GM10248 (cell line): Measurements from ENCODE around the gene AMZ1.

Experiments
- CTCF ChIA-PET: fragments of 300-600 bp; sonication (Branson Sonifier 250); formaldehyde crosslinking; extraction: SDS; loops from one replicate; lab custom pipeline; 2021; ENCODE audit warnings: antibody characterized with exemption; lab: Yijun Ruan, JAX
- POLR2A ChIA-PET: fragments of 350-650 bp; sonication (Branson Sonifier 250); formaldehyde crosslinking; extraction: SDS; loops from one replicate; lab custom pipeline; 2020; ENCODE audit warnings: antibody characterized with exemption; lab: Yijun Ruan, JAX
- DNase-seq: peaks from one replicate; pipeline ENCODE4 v3.0.0; 2012; ENCODE audit errors: extremely low spot score
- CTCF ChIP-seq: IDR thresholded peaks from 2 replicates; pipeline ENCODE4 v1.5.1; 2012; ENCODE audit warnings: mild to moderate bottlenecking, low read depth; ENCODE audit errors: extremely low read depth, missing control alignments, control extremely low read depth

The AMZ1 gene

GRCh38 chr7:2715341-2716231, 27.6 kb downstream of the AMZ1 start:
- TF ChIP-seq CTCF: no peak
- POLR2A ChIA-PET: no interaction called here
- no peak for DNase-seq
- CTCF ChIA-PET: interaction anchor here (0.9 to 8.1 kb wide), 8 partner anchors 10 to 149 kb away, joined by 3 to 56 read pairs (median 4); partner anchors contain the start of gene AMZ1

GRCh38 chr7:2716488-2716887, 28.5 kb downstream of the AMZ1 start:
- POLR2A ChIA-PET: no interaction called here
- TF ChIP-seq CTCF: no peak
- CTCF ChIA-PET: interaction anchor here (0.9 to 8.1 kb wide), 8 partner anchors 8 to 148 kb away, joined by 3 to 56 read pairs (median 4); partner anchors contain the start of gene AMZ1
- no peak for DNase-seq

- ChIA-PET CTCF (interaction anchor here (0.9 to 8.1 kb wide), 4 partner anchors 8 to 148 kb away, joined by 3 to 56 read pairs (median 10); partner anchors contain the start of gene AMZ1), POLR2A (no interaction called here)
- no peak for TF ChIP-seq CTCF
- no peak for DNase-seq
Measured at GRCh38 chr7:2716906-2717292, 28.9 kb downstream of the AMZ1 start.

GRCh38 chr7:2717293-2718261, 29.6 kb downstream of the AMZ1 start:
- no peak for DNase-seq

GRCh38 chr7:2718296-2718965, 30.4 kb downstream of the AMZ1 start:
- DNase-seq: no peak
- ChIA-PET CTCF (interaction anchor here (0.8 to 8.1 kb wide), 9 partner anchors 7 to 87 kb away, joined by 3 to 56 read pairs (median 3); partner anchors contain the start of gene TTYH3), POLR2A (no interaction called here)
- no peak for TF ChIP-seq CTCF

More at GRCh38 chr7:2717293-2718261, 29.6 kb downstream of the AMZ1 start:
- ChIA-PET POLR2A (no interaction called here), CTCF (interaction anchor here (1.0 to 8.1 kb wide), 6 partner anchors 7 to 81 kb away, joined by 3 to 56 read pairs (median 10); no protein-coding TSS in a partner anchor)
- TF ChIP-seq CTCF: no peak
